ENCODE data around the gene UBC. TPM values are rescaled to one million over a fixed set of nuclear protein-coding genes. Genes with fewer than 3 reads are reported as not detected.
A peak's percentile ranks its signal among the peaks of the same experiment; 100 is the strongest.

The UBC gene
- total and polyA plus RNA-seq, 9 of the 15 experiments (the other 6 are each of a cell fraction or from before 2014, with no cell fraction given) = 533 to 1,153 (median 813) TPM

- TF ChIP-seq NRF1 (conservative IDR thresholded peaks at IDR 0.05 in 1 of 2, IDR thresholded peaks at IDR 0.05 in 1 of 2) (peak; percentile 62 to 69), MYC (IDR thresholded peaks at IDR 0.05; ENCODE audit: low read depth, low read length) (peak; percentile 91), MYC (CRISPR knock-in tag; IDR thresholded peaks at IDR 0.05; ENCODE audit: borderline replicate concordance, low read depth) (peak; percentile 25; the same call in 1 of the 2 replicates), ZSCAN32 (CRISPR knock-in tag; IDR thresholded peaks at IDR 0.05) (no peak), CCNT2 (IDR thresholded peaks at IDR 0.05; ENCODE audit: borderline replicate concordance, extremely low read depth, insufficient read length, low read depth, low read length) (no peak), XRCC5 (IDR thresholded peaks at IDR 0.05; ENCODE audit: low read depth, low read length) (peak; percentile 58; the same call in 1 of the 2 replicates), FOS (IDR thresholded peaks at IDR 0.05; ENCODE audit: extremely low read depth, insufficient read length) (peak; percentile 15), PHB (CRISPR knock-in tag; IDR thresholded peaks at IDR 0.05) (no peak), MEF2A (IDR thresholded peaks at IDR 0.05; ENCODE audit: control insufficient read depth, low read depth, low read length) (no peak), GTF2B (IDR thresholded peaks at IDR 0.05; ENCODE audit: extremely low read depth, insufficient read length) (no peak), RCOR1 (IDR thresholded peaks at IDR 0.05; ENCODE audit: borderline replicate concordance in 1 of 2, low read depth in 2 of 2, low read length in 2 of 2) (peak; percentile 20 to 67; a peak in 2 of 4 replicates), HDAC1 (IDR thresholded peaks at IDR 0.05) (peak; percentile 59 to 99; a peak in 3 of 4 replicates)
- TF ChIP-seq, protein P1, sequence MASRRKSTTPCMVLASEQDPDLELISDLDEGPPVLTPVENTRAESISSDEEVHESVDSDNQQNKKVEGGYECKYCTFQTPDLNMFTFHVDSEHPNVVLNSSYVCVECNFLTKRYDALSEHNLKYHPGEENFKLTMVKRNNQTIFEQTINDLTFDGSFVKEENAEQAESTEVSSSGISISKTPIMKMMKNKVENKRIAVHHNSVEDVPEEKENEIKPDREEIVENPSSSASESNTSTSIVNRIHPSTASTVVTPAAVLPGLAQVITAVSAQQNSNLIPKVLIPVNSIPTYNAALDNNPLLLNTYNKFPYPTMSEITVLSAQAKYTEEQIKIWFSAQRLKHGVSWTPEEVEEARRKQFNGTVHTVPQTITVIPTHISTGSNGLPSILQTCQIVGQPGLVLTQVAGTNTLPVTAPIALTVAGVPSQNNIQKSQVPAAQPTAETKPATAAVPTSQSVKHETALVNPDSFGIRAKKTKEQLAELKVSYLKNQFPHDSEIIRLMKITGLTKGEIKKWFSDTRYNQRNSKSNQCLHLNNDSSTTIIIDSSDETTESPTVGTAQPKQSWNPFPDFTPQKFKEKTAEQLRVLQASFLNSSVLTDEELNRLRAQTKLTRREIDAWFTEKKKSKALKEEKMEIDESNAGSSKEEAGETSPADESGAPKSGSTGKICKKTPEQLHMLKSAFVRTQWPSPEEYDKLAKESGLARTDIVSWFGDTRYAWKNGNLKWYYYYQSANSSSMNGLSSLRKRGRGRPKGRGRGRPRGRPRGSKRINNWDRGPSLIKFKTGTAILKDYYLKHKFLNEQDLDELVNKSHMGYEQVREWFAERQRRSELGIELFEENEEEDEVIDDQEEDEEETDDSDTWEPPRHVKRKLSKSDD (conservative IDR thresholded peaks at IDR 0.05; ENCODE audit: low read length) = no peak
These were observed 7.0 kb upstream of the UBC start (continued) for GRCh38 chr12:124921200-124922031.

Data from K562 (cell line).